ENCODE measurements around the gene SPSB1. TPM values are rescaled to one million over a fixed set of nuclear protein-coding genes. Genes with fewer than 3 reads are reported as not detected.

SPSB1 gene
- total and polyA plus RNA-seq, 10 of the 15 experiments (the other 5 are each of a cell fraction or from before 2014, with no cell fraction given): 0.02 to 2.0 (median 0.90) TPM; not detected in 1

DNA sequence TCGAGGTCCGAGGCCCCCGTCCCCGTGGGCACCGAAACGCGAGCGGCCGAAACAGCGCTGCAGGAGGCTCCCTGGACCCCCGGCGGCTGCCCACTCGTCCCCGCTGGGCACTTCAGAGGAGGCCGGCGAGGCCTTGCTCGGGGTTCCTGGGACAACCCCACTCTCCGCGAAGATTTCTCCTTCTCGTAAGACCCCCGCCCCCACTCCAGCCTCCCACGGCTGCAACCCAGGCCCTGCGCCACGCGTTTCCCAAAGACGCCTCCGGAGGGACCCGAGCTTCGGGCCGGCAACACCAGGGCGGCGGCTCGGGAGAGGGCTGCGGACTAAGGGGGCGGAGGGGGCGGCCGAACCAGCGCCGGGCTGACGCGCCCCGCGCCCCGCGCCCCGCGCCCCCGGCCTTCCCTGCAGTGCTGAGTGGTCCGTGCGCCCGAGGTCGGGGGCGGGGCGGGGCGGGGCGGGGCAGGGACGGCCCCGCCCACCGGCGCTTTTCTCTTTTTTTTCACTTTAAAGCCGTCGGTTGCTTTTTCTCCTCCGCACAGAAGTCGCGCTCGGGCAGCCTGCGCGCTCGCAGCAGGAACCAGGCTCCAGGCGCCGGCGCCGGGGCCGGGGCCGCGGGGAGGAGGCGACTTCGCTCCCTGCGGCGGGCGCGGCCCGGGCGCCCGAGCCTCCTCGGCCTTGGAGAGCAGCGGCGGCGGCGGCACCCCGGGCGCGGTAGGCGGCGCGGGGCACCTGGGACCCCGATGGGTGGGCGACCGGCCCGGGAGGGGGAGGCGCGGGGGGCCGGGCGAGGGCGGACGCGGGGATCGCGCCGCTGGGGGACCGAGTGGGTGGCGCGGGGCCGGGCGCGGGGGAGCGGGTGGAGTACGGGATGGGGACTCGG lies at the start of gene SPSB1 (continued):
- TF ChIP-seq ZNF687 (IDR thresholded peaks at IDR 0.05) (no peak), POLR2A (IDR thresholded peaks at IDR 0.05; ENCODE audit: low read depth, low read length) (peak; percentile 76), NFYA (IDR thresholded peaks at IDR 0.05; ENCODE audit: borderline replicate concordance, low read depth, low read length) (no peak), ATF7 (IDR thresholded peaks at IDR 0.05; ENCODE audit: low read depth) (no peak), SREBF2 (IDR thresholded peaks at IDR 0.05; ENCODE audit: low read length) (no peak), TAF1 (IDR thresholded peaks at IDR 0.05; ENCODE audit: borderline replicate concordance, low read depth, low read length) (peak; percentile 42; the same call in 1 of the 2 replicates), USF1 (IDR thresholded peaks at IDR 0.05; ENCODE audit: borderline replicate concordance, extremely low read length, insufficient read depth, low read depth, low read length) (no peak), CBX3 (IDR thresholded peaks at IDR 0.05; ENCODE audit: borderline replicate concordance, low read depth) (no peak), STAT3 (IDR thresholded peaks at IDR 0.05; ENCODE audit: low read depth, low read length) (no peak), MTA2 (IDR thresholded peaks at IDR 0.05; ENCODE audit: low read depth) (no peak), NR2C2 (IDR thresholded peaks at IDR 0.05; ENCODE audit: borderline replicate concordance, control insufficient read depth, insufficient read length, low read depth) (no peak), POLR2AphosphoS5 (IDR thresholded peaks at IDR 0.05; ENCODE audit: low read length) (0 out of 2 replicates have a peak, but pooled peaks have one; percentile 28), MTA3 (IDR thresholded peaks at IDR 0.05; ENCODE audit: borderline replicate concordance, low read length) (no peak), ZNF207 (IDR thresholded peaks at IDR 0.05; ENCODE audit: borderline replicate concordance) (no peak), SRF (IDR thresholded peaks at IDR 0.05; ENCODE audit: low read depth in 2 of 2, low read length in 2 of 2) (no peak)

Data from GM12878 (cell line).